ENCODE results near the gene HSD3B2.

- TF ChIP-seq, protein P1, sequence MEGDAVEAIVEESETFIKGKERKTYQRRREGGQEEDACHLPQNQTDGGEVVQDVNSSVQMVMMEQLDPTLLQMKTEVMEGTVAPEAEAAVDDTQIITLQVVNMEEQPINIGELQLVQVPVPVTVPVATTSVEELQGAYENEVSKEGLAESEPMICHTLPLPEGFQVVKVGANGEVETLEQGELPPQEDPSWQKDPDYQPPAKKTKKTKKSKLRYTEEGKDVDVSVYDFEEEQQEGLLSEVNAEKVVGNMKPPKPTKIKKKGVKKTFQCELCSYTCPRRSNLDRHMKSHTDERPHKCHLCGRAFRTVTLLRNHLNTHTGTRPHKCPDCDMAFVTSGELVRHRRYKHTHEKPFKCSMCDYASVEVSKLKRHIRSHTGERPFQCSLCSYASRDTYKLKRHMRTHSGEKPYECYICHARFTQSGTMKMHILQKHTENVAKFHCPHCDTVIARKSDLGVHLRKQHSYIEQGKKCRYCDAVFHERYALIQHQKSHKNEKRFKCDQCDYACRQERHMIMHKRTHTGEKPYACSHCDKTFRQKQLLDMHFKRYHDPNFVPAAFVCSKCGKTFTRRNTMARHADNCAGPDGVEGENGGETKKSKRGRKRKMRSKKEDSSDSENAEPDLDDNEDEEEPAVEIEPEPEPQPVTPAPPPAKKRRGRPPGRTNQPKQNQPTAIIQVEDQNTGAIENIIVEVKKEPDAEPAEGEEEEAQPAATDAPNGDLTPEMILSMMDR (IDR thresholded peaks at IDR 0.05), result no peak
- no peak for TF ChIP-seq POLR2A (IDR thresholded peaks at IDR 0.05)
Observed at GRCh38 chr1:119430486-119430885, 15.5 kb downstream of the HSD3B2 start.
